GM15510 (cell line): ENCODE measurements around the gene PITX2.

Experiments used
- POLR2A ChIP-seq: IDR thresholded peaks from 3 replicates; pipeline ENCODE4 v1.6.1; 2011; ENCODE audit warnings: borderline replicate concordance; ENCODE audit not compliant: insufficient read length; ENCODE audit errors: extremely low read depth

Gene PITX2

GRCh38 chr4:110622841-110623717 lies at the start of gene PITX2:
TSS of gene PITX2 (minus strand) at chr4:110623077. CDS start at chr4:110622460, 617 bp downstream.
- no peak for TF ChIP-seq POLR2A

DNA sequence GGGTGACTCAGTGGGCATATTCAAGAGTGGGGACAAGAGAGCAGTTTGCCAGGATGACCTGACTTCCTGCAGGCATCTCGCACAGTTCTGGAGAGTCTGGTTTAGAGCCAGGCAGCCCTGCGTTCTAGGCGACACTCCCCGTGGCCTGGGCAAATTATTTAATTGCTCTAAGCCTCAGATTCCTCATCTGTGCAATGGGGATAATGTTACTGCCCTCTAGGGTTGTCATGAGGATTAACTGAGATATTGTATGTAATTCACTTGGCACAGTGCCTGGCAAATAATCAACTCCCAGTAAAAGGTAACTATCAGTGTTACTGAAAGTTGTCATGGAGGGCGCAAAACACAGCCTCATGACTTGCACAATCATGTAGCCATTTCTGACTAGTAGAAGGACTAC lies 48.8 kb upstream of the PITX2 start:
- no peak for TF ChIP-seq POLR2A

DNA sequence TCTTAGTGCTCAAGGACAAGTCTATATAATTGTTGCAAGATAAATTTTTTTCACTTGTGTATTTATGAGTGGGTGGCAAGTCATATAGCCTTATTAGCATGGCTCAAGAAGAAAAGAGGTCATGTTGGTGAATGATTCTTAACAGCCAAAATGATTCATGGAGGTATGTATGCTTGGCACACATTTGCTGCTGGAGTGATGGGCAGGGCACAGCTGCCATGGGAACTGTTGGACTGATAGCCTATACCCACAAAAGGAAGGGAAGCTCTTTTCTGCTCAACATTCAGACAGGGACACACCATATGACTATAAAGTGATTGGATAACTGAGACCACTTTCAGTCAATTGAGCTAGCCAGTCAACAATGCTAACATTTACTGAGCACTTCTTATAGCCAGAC lies 46.8 kb upstream of the PITX2 start:
- TF ChIP-seq POLR2A, result no peak

- no peak for TF ChIP-seq POLR2A
These were observed 45.8 kb upstream of the PITX2 start for GRCh38 chr4:110668463-110669235.

DNA sequence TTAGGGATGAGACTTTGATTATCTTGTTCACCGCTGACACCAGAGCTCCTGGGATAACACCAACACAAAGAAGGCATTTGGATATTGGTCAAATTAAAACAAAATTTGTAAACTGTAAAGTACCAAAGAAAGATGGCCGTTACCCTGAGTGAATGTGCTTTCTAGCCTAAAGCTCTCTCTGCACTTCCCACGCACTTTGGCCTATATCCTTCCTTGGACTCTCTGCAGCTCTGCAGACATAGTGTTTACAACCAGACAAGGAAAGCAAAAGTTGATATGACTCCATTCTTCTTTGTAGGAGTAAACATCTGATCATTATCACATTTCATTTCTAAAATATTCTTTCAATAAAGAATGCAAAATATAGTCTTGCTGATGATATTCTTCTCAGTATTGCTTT lies 44.8 kb upstream of the PITX2 start:
- no peak for TF ChIP-seq POLR2A

DNA sequence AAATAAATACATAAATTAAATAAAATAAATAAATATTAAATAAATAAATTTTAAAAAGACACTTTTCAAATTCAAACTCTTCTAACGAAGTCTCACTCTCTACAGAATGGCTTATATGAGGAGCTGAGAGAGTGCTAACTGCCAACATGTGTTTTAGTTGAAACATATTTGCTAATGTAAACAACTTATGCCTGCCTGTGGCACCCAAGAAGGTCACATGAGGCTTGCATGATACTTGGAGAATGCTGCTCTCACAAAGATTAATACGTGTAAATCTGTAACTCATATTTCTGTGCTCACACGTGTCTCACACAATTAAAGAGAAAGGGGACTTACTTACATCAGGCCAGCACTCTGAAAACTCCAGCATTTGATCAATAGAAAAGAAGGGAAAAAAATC lies 43.2 kb upstream of the PITX2 start:
- no peak for TF ChIP-seq POLR2A

DNA sequence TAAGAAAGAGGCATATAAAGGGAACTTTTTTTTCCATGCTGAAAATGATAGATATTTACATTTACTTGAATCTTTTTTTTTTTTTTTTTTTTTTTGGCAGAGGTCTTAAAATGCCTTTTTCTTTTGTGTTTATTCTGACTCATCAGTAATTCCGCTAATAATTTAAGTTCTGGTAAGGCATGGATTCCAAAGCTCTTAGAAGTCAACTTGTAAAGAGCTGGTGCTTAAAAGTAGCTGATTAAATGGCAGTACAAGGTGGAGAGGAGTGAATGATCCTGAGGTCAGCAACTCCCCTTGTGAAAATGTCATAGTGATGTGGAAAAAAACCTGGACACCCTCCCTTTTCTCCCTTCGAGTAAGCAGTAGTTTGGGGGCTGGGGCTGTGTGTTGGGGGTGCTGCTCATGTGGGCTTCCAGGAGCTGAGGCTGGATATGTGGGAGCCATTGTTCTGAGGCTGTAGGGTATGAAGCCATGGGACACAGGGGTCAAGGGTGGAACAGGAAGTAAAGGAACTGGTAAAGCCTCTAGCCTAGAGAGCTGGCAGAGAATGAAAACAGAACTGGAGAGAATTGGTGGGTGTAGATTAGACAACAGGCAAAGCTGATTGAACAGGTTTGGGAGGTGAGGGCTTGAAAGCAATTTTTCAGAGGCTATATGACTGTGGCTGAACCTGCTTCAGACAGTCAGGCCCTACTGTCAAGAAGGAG lies 41.0 kb upstream of the PITX2 start:
- TF ChIP-seq POLR2A, result no peak

DNA sequence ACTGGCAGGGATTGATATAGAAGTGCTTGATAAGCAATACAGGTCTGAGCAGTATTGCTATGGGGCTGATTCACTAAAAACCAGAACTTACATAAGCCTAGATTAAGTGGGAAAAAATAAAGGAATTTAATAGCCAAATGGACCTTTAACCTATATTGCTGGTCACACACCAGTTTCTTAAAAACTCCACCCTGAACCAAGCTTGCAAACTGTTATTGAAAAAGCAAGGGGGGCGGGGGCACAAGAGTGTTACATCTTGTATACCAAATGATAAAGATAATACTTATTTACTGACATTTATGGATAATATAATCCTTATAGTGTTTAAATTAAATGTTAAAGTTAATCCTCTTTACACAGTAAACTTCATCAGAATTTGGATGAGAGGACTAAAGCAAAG lies 40.3 kb upstream of the PITX2 start:
- no peak for TF ChIP-seq POLR2A

GRCh38 chr4:110660755-110661154 lies 37.9 kb upstream of the PITX2 start:
- no peak for TF ChIP-seq POLR2A

DNA sequence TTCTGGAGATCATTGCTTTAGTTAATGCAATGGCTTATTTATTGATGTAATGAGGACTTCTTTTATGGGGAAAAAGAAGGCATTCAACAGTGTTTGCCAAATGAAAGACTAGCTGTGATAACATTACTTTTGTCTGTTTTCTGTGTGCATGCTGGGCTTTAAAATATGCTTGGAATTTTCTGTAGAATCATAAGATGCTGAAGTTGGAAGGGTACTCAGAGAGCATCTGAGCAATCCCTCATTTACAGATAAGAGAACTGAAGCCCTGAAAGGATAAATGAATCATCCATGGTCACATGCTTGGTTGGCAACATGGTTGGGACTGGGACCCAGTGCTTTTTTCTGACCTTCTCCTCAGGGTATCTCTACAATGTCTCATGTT lies 31.4 kb upstream of the PITX2 start:
- no peak for TF ChIP-seq POLR2A

GRCh38 chr4:110653321-110654253 lies 30.7 kb upstream of the PITX2 start:
- TF ChIP-seq POLR2A, result no peak

DNA sequence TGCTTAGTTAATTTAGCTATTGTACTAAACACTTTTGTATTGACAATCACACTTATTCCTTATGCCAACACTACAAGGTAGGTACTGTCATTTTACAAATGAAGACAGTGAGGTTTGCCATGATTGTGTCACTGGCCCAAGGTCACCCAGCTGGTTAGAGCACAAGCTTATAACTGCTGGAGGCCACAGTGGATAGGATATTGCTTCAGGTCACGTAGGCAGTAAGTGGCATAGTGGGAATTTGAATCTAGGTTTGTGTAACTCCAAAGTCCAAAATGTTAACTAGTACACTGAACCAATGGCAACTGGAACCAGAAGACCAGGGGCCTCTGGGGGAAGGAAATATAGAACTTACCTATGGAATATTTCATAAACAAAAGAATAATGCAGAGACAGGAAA lies 21.1 kb upstream of the PITX2 start:
- no peak for TF ChIP-seq POLR2A

GRCh38 chr4:110643096-110643495 lies 20.2 kb upstream of the PITX2 start:
- TF ChIP-seq POLR2A, result no peak

- TF ChIP-seq POLR2A, result no peak
These were observed 18.3 kb upstream of the PITX2 start for GRCh38 chr4:110641218-110641617.
